Measurements from ENCODE around the gene PITHD1.
"Not testable (repeated sequence)": the region's sequence is repeated elsewhere in the genome, so short reads cannot be mapped to it uniquely, and the experiment has no call there.

The PITHD1 gene

DNA sequence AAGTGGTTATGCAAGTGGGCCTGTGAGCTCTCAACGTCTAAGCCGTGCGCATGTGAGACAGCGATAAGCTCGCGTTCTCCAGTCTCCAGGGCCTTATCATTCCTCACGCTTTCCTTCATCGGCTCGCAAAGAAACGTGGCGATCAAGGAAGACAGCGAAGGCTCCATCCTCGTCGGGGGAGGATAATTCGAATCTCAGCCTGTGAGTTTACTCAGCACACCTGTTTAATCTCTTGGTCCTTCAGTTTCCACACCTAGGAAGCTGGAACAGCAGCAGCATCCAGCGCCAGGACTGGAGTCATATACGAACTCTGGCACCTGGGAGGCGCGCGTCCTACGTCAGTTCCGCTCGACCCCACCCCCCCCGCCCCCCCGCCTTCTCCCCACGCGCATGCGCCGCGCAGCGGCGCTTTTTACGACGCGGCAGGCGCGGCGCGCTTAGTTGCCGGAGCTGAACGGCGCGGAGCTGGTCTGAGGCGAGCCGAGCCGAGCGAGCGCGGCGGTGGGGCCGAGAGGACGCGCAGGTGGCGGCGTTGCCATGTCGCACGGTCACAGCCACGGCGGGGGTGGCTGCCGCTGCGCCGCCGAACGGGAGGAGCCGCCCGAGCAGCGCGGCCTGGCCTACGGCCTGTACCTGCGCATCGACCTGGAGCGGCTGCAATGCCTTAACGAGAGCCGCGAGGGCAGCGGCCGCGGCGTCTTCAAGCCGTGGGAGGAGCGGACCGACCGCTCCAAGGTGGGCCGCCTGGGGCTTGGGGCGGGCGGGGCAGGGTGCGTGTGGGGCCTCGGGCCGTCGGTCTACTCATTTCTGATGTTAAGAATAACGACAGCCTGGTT is at the start of gene PITHD1:
TSS of gene PITHD1 (plus strand) at position 440 of the 836 bp plus-strand sequence. CDS start at position 538, 98 bp downstream.
- Histone ChIP-seq H3K4me1 (ENCODE audit: control insufficient read depth, insufficient read depth, low read length) (no peaks in the 10 kb centered on the region), H3K27me3 (ENCODE audit: control insufficient read depth, insufficient read depth, low read length) (no peaks in the 10 kb centered on the region), H3K9me3 (ENCODE audit: control insufficient read depth, insufficient read depth, low read length) (no peaks in the 10 kb centered on the region), H3K4me3 (ENCODE audit: low read length) (peak within 1 kb of the TSS; percentile 100), H3K36me3 (ENCODE audit: control insufficient read depth, insufficient read depth, low read length) (no peaks in the 10 kb centered on the region; the same call in none of the 2 replicates), H3K27ac (ENCODE audit: low read length) (no peak within 1 kb of the TSS)
- DNase-seq (ENCODE audit: low read depth, low spot score), result no peak
- no CpG with 5 or more reads among the region's 91 CpGs for WGBS (ENCODE audit: insufficient coverage, insufficient read length)

GRCh38 chr1:23732363-23733224 is 45.6 kb upstream of the PITHD1 start:
- Histone ChIP-seq H3K9me3 (ENCODE audit: control insufficient read depth, insufficient read depth, low read length) (no peaks in the 10 kb centered on the region), H3K27me3 (ENCODE audit: control insufficient read depth, insufficient read depth, low read length) (no peaks in the 10 kb centered on the region), H3K36me3 (ENCODE audit: control insufficient read depth, insufficient read depth, low read length) (no peaks in the 10 kb centered on the region), H3K27ac (ENCODE audit: low read length) (no peak overlapping the region), H3K4me1 (ENCODE audit: control insufficient read depth, insufficient read depth, low read length) (no peaks in the 10 kb centered on the region), H3K4me3 (ENCODE audit: low read length) (no peak overlapping the region)
- no CpG with 5 or more reads among the region's 10 CpGs for WGBS (ENCODE audit: insufficient coverage, insufficient read length)
- no peak for DNase-seq (ENCODE audit: low read depth, low spot score)

- not testable (repeated sequence) for H3K4me1 ChIP-seq (ENCODE audit: control insufficient read depth, insufficient read depth, low read length); DNase-seq (ENCODE audit: low read depth, low spot score); H3K9me3 ChIP-seq (ENCODE audit: control insufficient read depth, insufficient read depth, low read length); H3K27me3 ChIP-seq (ENCODE audit: control insufficient read depth, insufficient read depth, low read length); H3K27ac ChIP-seq (ENCODE audit: low read length); H3K4me3 ChIP-seq (ENCODE audit: low read length); H3K36me3 ChIP-seq (ENCODE audit: control insufficient read depth, insufficient read depth, low read length)
- no CpG with 5 or more reads among the region's 5 CpGs for WGBS (ENCODE audit: insufficient coverage, insufficient read length)
These were observed 44.9 kb upstream of the PITHD1 start for GRCh38 chr1:23733281-23733680.

DNA sequence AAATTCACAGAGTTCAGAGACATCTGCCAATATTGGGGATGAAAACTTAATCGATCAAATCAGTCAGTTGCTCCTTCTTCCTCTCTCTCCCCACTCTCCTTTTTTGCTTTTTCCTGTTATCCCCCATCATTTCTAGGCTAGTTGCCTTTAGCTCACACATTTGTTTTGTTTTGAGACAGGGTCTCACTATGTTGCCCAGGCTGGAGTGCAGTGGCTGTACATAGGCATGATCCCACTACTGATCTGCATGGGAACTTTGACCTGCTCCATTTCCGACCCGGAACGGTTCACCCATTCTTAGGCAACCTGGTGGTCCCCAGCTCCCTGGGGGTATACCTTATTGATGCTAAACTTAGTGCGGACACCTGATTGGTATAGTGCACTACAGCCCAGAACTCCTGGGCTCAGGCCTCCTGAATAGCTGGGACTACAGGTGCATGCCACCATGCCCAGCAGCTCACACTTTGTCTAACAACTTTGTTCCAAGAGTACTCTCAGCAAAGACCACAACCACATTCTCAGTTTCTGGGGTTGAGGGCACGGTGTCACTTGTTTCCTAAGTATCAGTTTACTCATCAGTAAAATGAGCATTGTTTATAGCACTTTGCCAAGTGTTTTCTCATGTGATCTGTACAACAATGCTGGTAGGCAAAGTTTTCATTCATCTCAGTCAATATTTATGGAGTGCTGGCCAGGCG is 41.6 kb upstream of the PITHD1 start:
- WGBS (ENCODE audit: insufficient coverage, insufficient read length), result no CpG with 5 or more reads among the region's 7 CpGs

DNA sequence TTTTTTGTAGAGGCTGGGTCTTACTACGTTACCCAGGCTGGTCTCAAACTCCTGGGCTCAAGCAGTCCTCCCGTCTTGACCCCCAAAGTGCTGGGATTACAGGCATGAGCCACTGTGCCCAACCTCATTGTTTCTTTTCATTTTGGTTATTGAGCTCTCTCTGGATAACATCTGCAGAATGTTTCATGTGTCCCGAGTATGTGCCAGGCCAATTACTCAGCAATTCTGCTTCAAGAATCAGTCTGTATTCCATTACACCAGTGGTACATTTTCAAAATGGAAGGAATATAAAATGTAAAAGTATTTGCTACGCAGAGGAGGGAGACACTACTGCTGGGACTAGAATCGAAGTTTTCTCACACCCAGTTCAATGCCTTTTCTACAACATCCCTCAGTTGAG is 36.6 kb upstream of the PITHD1 start:
- H3K27ac ChIP-seq (ENCODE audit: low read length), result no peak overlapping the region

More for the DNA sequence above, 41.6 kb upstream of the PITHD1 start:
- no peaks in the 10 kb centered on the region for H3K4me1 ChIP-seq (ENCODE audit: control insufficient read depth, insufficient read depth, low read length)
- no peak for DNase-seq (ENCODE audit: low read depth, low spot score)
- no peaks in the 10 kb centered on the region for H3K9me3 ChIP-seq (ENCODE audit: control insufficient read depth, insufficient read depth, low read length)
- H3K4me3 ChIP-seq (ENCODE audit: low read length), result no peak overlapping the region
- H3K27ac ChIP-seq (ENCODE audit: low read length), result no peak overlapping the region
- H3K27me3 ChIP-seq (ENCODE audit: control insufficient read depth, insufficient read depth, low read length), result no peaks in the 10 kb centered on the region
- H3K36me3 ChIP-seq (ENCODE audit: control insufficient read depth, insufficient read depth, low read length), result no peaks in the 10 kb centered on the region

GRCh38 chr1:23742670-23743286 is 35.4 kb upstream of the PITHD1 start:
- Histone ChIP-seq H3K36me3 (ENCODE audit: control insufficient read depth, insufficient read depth, low read length) (no peaks in the 10 kb centered on the region; the same call in none of the 2 replicates), H3K4me1 (ENCODE audit: control insufficient read depth, insufficient read depth, low read length) (no peaks in the 10 kb centered on the region; the same call in 1 of the 2 replicates), H3K4me3 (ENCODE audit: low read length) (peak overlapping the region; percentile 94; the same call in 1 of the 2 replicates), H3K9me3 (ENCODE audit: control insufficient read depth, insufficient read depth, low read length) (no peaks in the 10 kb centered on the region), H3K27me3 (ENCODE audit: control insufficient read depth, insufficient read depth, low read length) (no peaks in the 10 kb centered on the region), H3K27ac (ENCODE audit: low read length) (no peak overlapping the region)
- DNase-seq (ENCODE audit: low read depth, low spot score), result no peak
- no CpG with 5 or more reads among the region's 28 CpGs for WGBS (ENCODE audit: insufficient coverage, insufficient read length)

More for the DNA sequence above, 36.6 kb upstream of the PITHD1 start:
- no peaks in the 10 kb centered on the region for H3K9me3 ChIP-seq (ENCODE audit: control insufficient read depth, insufficient read depth, low read length)
- no peak for DNase-seq (ENCODE audit: low read depth, low spot score)
- no peaks in the 10 kb centered on the region for H3K27me3 ChIP-seq (ENCODE audit: control insufficient read depth, insufficient read depth, low read length)
- no peaks in the 10 kb centered on the region; the same call in 1 of the 2 replicates for H3K4me1 ChIP-seq (ENCODE audit: control insufficient read depth, insufficient read depth, low read length)
- WGBS (ENCODE audit: insufficient coverage, insufficient read length), result no CpG with 5 or more reads among the region's 5 CpGs
- H3K4me3 ChIP-seq (ENCODE audit: low read length), result no peak overlapping the region
- no peaks in the 10 kb centered on the region; the same call in none of the 2 replicates for H3K36me3 ChIP-seq (ENCODE audit: control insufficient read depth, insufficient read depth, low read length)

- no peaks in the 10 kb centered on the region; the same call in 1 of the 2 replicates for H3K4me1 ChIP-seq (ENCODE audit: control insufficient read depth, insufficient read depth, low read length)
- H3K9me3 ChIP-seq (ENCODE audit: control insufficient read depth, insufficient read depth, low read length), result no peaks in the 10 kb centered on the region
- H3K4me3 ChIP-seq (ENCODE audit: low read length), result peak within 1 kb of the TSS; percentile 94
- no peaks in the 10 kb centered on the region; the same call in none of the 2 replicates for H3K36me3 ChIP-seq (ENCODE audit: control insufficient read depth, insufficient read depth, low read length)
- H3K27ac ChIP-seq (ENCODE audit: low read length), result no peak within 1 kb of the TSS
- no CpG with 5 or more reads among the region's 119 CpGs for WGBS (ENCODE audit: insufficient coverage, insufficient read length)
- H3K27me3 ChIP-seq (ENCODE audit: control insufficient read depth, insufficient read depth, low read length), result no peaks in the 10 kb centered on the region
- DNase-seq (ENCODE audit: low read depth, low spot score), result peak; percentile 43
These were observed 34.7 kb upstream of the PITHD1 start, which contains the start of gene ELOA for GRCh38 chr1:23743287-23744152. TSS of gene ELOA (plus strand) at chr1:23743471. CDS start at chr1:23743504, 33 bp downstream.

DNA sequence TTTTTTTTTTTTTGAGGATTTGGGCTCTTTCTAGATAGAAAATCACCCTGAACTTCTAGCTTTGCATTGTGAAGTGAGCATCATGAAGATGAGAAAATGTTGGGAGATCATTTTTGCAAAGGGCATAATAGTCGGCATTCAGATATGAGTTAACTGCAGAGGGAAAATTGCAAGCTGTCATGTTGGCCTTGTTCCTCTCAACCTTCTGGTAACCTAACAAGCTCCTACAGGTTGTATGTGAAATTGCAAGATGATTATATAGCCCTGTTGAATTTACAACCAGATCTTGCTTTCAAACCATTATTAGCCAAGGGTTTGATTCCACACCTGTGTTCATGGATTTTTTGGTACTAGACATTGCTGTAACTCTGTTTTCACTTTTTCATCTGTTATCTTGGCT is 32.7 kb upstream of the PITHD1 start:
- WGBS (ENCODE audit: insufficient coverage, insufficient read length), result no CpG with 5 or more reads among the region's 1 CpG
- Histone ChIP-seq H3K4me1 (ENCODE audit: control insufficient read depth, insufficient read depth, low read length) (no peaks in the 10 kb centered on the region; the same call in 1 of the 2 replicates), H3K4me3 (ENCODE audit: low read length) (no peak overlapping the region), H3K36me3 (ENCODE audit: control insufficient read depth, insufficient read depth, low read length) (no peaks in the 10 kb centered on the region; the same call in none of the 2 replicates), H3K9me3 (ENCODE audit: control insufficient read depth, insufficient read depth, low read length) (no peaks in the 10 kb centered on the region), H3K27ac (ENCODE audit: low read length) (no peak overlapping the region), H3K27me3 (ENCODE audit: control insufficient read depth, insufficient read depth, low read length) (no peaks in the 10 kb centered on the region)
- no peak for DNase-seq (ENCODE audit: low read depth, low spot score)

GRCh38 chr1:23748016-23748415 is 30.2 kb upstream of the PITHD1 start:
- WGBS (ENCODE audit: insufficient coverage, insufficient read length), result no CpG with 5 or more reads among the region's 3 CpGs
- no peak for DNase-seq (ENCODE audit: low read depth, low spot score)
- H3K4me1 ChIP-seq (ENCODE audit: control insufficient read depth, insufficient read depth, low read length), result no peaks in the 10 kb centered on the region
- H3K4me3 ChIP-seq (ENCODE audit: low read length), result no peak overlapping the region
- H3K9me3 ChIP-seq (ENCODE audit: control insufficient read depth, insufficient read depth, low read length), result no peaks in the 10 kb centered on the region
- no peak overlapping the region for H3K27ac ChIP-seq (ENCODE audit: low read length)
- no peaks in the 10 kb centered on the region for H3K27me3 ChIP-seq (ENCODE audit: control insufficient read depth, insufficient read depth, low read length)
- peaks cover 19% of the 10 kb centered on the region for H3K36me3 ChIP-seq (ENCODE audit: control insufficient read depth, insufficient read depth, low read length)

All from iPS DF 6.9 (cell line).